ENCODE data around the gene IL1RAP.

The IL1RAP gene

DNA sequence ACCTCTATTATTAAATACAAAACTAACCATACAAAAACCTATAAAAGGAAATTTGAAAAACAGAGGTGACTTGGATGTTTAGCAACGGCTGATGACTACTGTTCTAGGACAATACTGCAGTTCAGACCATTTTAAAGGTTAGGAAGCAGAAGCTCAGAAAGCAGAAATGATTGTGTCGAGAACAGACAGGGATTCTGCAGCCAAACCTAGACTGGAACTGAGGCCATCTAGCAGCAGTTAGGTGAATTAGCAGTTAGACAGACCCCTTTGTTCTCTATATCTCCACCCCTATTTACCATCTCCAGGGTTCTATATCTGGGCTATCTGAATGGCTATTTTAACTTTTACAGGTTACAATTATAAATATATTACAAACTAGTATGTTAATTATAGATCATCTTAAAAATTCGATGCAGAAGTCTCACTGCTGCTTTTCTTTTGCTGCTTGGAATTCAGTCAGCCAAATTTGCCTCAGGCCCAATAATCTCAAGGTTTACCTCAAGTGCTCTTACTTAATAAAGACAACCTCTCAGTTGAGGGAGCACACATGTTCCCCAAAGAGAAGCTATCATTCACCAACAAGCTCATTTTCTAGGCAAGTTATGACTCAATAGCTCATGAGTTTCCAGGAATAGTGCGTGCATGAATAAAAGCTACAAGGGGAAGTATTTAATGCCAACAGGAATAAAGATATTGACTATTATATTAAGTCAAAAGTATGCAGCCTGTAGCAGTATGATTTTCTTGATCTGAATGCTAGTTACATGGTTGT is 9.3 kb upstream of the IL1RAP start:
- no peak for DNase-seq (ENCODE audit: low read depth, low spot score)
- in situ Hi-C loops (cut with HindIII; ENCODE audit: low sequenced_read_pairs), result no loop called here
- TF ChIP-seq, protein P1, sequence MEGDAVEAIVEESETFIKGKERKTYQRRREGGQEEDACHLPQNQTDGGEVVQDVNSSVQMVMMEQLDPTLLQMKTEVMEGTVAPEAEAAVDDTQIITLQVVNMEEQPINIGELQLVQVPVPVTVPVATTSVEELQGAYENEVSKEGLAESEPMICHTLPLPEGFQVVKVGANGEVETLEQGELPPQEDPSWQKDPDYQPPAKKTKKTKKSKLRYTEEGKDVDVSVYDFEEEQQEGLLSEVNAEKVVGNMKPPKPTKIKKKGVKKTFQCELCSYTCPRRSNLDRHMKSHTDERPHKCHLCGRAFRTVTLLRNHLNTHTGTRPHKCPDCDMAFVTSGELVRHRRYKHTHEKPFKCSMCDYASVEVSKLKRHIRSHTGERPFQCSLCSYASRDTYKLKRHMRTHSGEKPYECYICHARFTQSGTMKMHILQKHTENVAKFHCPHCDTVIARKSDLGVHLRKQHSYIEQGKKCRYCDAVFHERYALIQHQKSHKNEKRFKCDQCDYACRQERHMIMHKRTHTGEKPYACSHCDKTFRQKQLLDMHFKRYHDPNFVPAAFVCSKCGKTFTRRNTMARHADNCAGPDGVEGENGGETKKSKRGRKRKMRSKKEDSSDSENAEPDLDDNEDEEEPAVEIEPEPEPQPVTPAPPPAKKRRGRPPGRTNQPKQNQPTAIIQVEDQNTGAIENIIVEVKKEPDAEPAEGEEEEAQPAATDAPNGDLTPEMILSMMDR (IDR thresholded peaks at IDR 0.05; ENCODE audit: low read depth, low read length), result peak; percentile 25
- no peak overlapping the region for H3K4me3 ChIP-seq (ENCODE audit: low read depth, low read length)

DNA sequence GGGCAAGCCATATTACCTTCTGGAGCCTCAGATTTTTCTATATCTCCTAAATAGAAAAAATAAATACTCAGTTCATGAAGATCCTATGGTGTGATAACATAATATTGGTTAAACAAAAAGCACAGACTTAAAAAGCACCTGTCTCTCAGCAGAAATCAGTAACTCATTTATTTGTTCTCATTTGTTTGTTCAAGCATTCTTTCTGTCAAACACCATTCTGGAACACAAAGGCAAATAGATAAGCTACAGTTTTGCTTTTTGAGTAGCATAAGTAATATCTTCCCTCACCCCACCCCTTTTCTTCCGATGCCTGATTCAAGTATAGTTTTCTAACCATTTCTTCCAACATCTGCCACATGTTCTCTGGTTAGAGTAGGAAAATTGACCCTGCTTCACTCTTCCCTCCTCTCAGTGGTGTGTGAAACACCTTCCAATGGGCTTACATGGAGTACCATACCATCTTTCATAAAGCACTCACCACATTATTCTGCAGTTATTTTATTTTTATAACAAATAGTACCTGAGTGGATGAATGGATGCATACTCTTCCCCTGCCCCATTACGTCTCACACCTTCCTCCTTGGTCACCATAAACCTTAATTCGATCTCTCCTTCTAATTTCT is 8.4 kb upstream of the IL1RAP start:
- TF ChIP-seq, protein P1 (IDR thresholded peaks at IDR 0.05; ENCODE audit: low read depth, low read length), result no peak
- in situ Hi-C loops (cut with HindIII; ENCODE audit: low sequenced_read_pairs), result no loop called here
- DNase-seq (ENCODE audit: low read depth, low spot score), result no peak

DNA sequence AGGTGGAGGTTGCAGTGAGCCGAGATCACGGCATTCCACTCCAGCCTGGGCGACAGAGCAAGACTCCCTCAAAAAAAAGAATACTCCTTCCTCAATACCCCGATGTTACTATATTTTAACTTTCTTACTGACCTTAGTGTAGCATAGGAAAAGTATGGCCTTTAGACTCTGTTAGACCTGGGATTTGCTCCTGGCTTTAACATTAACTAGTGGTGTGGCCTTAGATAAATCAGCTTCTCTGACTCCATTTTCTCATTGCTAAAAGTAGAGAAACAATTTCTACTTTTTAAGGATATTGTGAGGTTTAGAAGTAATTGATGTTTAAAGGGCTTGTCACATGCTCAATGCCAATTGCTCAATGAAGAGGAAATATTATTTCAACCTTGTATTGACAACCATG is 7.6 kb upstream of the IL1RAP start:
- in situ Hi-C loops (cut with HindIII; ENCODE audit: low sequenced_read_pairs), result no loop called here
- TF ChIP-seq, protein P1 (IDR thresholded peaks at IDR 0.05; ENCODE audit: low read depth, low read length), result no peak
- no peak overlapping the region for H3K4me3 ChIP-seq (ENCODE audit: low read depth, low read length)
- no peak for DNase-seq (ENCODE audit: low read depth, low spot score)

More for the DNA sequence above, 8.4 kb upstream of the IL1RAP start:
- no peak overlapping the region for H3K4me3 ChIP-seq (ENCODE audit: low read depth, low read length)

DNA sequence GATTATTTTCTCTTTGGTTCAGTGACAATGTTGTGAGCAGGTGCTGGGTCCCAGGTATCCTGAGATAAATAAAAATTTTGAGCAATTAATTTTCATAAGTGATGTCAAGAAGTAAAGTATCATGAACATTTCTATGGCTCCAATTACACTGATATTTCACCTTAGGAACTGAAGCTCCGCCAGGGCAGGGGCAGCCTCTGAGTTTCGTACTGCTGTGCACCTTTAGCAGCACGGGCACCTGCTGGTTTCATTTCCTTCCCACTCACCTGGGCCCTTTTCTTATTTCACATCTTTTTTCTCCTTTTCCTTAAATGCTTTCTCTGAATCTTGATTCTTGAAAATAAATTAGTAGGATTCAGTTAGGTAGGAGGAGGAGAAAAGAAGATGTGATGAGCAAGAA is 1.2 kb upstream of the IL1RAP start:
- no peak for DNase-seq (ENCODE audit: low read depth, low spot score)
- TF ChIP-seq, protein P1 (IDR thresholded peaks at IDR 0.05; ENCODE audit: low read depth, low read length), result no peak
- H3K4me3 ChIP-seq (ENCODE audit: low read depth, low read length), result no peak overlapping the region
- in situ Hi-C loops (cut with HindIII; ENCODE audit: low sequenced_read_pairs), result no loop called here

DNA sequence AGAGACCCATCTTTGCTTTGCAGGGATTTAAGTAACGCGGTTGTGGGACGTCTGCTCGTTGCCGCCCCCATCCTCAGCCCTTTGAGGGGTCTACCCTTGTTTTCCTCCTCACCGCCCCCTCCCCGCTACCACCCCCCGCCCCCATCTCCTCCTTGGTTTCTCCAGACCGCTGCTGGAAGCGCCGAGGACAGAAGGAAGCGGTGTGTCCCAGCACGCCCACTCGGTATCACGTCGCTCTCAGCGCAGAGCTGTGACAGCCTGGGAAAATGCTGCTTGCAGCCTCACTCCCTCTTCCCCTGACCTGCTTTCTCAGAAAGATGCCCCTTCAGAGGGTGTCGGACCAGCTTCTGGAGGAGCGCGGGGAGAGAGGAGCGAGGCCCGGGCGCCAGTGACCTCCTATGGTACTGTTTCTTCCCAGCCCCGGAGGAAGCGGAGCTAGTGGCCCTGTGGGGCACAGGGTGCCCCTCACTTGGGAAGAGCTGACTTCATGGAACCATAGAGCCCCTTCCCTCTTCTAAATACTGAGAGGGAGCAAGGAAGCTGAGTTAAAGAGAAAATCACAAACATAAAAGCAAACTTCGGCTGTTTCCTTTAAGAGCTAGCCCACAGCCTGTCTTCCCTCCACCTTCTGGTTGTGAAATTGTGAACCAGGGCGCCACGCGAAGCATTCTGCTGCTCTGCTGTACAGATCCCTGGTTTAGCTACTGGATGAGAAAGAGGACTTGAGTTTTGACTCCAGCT is 698 bp downstream of the IL1RAP start:
- peak overlapping the region; percentile 84 for H3K4me3 ChIP-seq (ENCODE audit: low read depth, low read length)
- in situ Hi-C loops (cut with HindIII; ENCODE audit: low sequenced_read_pairs), result no loop called here
- TF ChIP-seq, protein P1 (IDR thresholded peaks at IDR 0.05; ENCODE audit: low read depth, low read length), result no peak
- peak; percentile 61 for DNase-seq (ENCODE audit: low read depth, low spot score)

DNA sequence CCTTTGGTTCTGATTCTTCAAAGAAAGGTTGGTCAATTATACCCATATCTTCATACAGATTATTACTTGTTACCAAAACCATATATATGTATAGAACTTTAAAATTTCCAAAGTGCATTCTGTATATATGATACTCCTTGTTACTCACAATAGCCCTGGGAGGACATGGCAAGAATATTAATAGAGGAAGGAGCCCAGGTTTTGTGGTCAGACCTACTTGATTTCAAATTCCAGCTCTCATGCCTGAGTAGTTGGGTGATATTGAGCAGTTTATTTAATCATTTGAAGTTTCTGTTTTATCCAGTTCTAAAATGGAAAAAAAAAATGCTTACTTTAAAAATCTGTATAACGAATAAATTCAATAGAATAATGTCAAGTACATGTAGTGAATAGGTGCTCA is 2.5 kb downstream of the IL1RAP start:
- TF ChIP-seq, protein P1 (IDR thresholded peaks at IDR 0.05; ENCODE audit: low read depth, low read length), result no peak
- H3K4me3 ChIP-seq (ENCODE audit: low read depth, low read length), result no peak overlapping the region
- peak; percentile 18 for DNase-seq (ENCODE audit: low read depth, low spot score)
- in situ Hi-C loops (cut with HindIII; ENCODE audit: low sequenced_read_pairs), result no loop called here
